Activated T-cell treated with anti-CD3 and anti-CD28 coated beads, Interleukin-2, amount 50 U/mL, for 48 hours (primary cell): ENCODE data around the gene CERK.

Experiments used
- DNase-seq, 2 experiments: peaks; one replicate each; pipeline ENCODE4 v3.0.0-alpha.2; 2020

Gene CERK

GRCh38 chr22:46764779-46765485, 26.9 kb upstream of the CERK start:
- no peak for DNase-seq

- DNase-seq: no peak
Observed at GRCh38 chr22:46764140-46764680, 26.2 kb upstream of the CERK start.

- peak in 1 of 2 experiments; percentile 39 for DNase-seq
Observed at GRCh38 chr22:46763051-46763705, 25.1 kb upstream of the CERK start.

- peak; percentile 97 for DNase-seq
Observed at GRCh38 chr22:46762238-46763050, 24.4 kb upstream of the CERK start, which contains the start of gene TBC1D22A. Gene TBC1D22A, plus strand, starts transcription at chr22:46762650. Its CDS starts 137 bp downstream, at chr22:46762787.

- no peak for DNase-seq
Observed at GRCh38 chr22:46761539-46762237, 23.6 kb upstream of the CERK start.

- DNase-seq: no peak
Observed at GRCh38 chr22:46761017-46761416, 23.0 kb upstream of the CERK start.

- DNase-seq: peak; percentile 66
Observed at GRCh38 chr22:46758867-46759290, 20.8 kb upstream of the CERK start.

GRCh38 chr22:46758121-46758520, 20.1 kb upstream of the CERK start:
- no peak for DNase-seq

GRCh38 chr22:46757104-46757503, 19.1 kb upstream of the CERK start:
- DNase-seq: no peak

GRCh38 chr22:46756097-46756496, 18.0 kb upstream of the CERK start:
- no peak for DNase-seq

- no peak for DNase-seq
Observed at GRCh38 chr22:46755525-46755924, 17.5 kb upstream of the CERK start.

- no peak for DNase-seq
Observed at GRCh38 chr22:46754826-46755225, 16.8 kb upstream of the CERK start.

- peak in 1 of 2 experiments; percentile 60 for DNase-seq
Observed at GRCh38 chr22:46754110-46754799, 16.2 kb upstream of the CERK start.

- no peak for DNase-seq
Observed at GRCh38 chr22:46753761-46754109, 15.7 kb upstream of the CERK start.

- DNase-seq: no peak
Observed at GRCh38 chr22:46753360-46753759, 15.3 kb upstream of the CERK start.

GRCh38 chr22:46752988-46753310, 14.9 kb upstream of the CERK start:
- DNase-seq: no peak

GRCh38 chr22:46752286-46752987, 14.4 kb upstream of the CERK start:
- DNase-seq: no peak

GRCh38 chr22:46750863-46751443, 12.9 kb upstream of the CERK start:
- no peak for DNase-seq

- DNase-seq: no peak
Observed at GRCh38 chr22:46750530-46750800, 12.4 kb upstream of the CERK start.

- peak; percentile 40 to 46 for DNase-seq
Observed at GRCh38 chr22:46749682-46750529, 11.9 kb upstream of the CERK start.
